ENCODE results near the gene IGF2BP3. TPM values are rescaled to one million over a fixed set of nuclear protein-coding genes. Genes with fewer than 3 reads are reported as not detected.

The IGF2BP3 gene
- total and polyA plus RNA-seq, 4 donors, result 0.08 to 1.6 (median 0.71) TPM; not detected in 1

Other genes with a start within 250 kb of the IGF2BP3 start
- gene GPNMB, start 223.7 kb downstream of the IGF2BP3 start, total RNA-seq, result 100 to 1,000 TPM; 129 to 209 TPM
- 100 to 1,000 TPM in 1 of 2 donors, 10 to 100 TPM in 1; 60.2 to 175 TPM for gene GPNMB, start 223.7 kb downstream of the IGF2BP3 start, polyA plus RNA-seq
- 10 to 100 TPM; 32.1 to 43.4 TPM for gene MALSU1, start 171.2 kb downstream of the IGF2BP3 start, total RNA-seq
- 10 to 100 TPM; 26.4 to 41.5 TPM for gene MALSU1, start 171.2 kb downstream of the IGF2BP3 start, polyA plus RNA-seq
- 10 to 100 TPM; 74.9 to 98.7 TPM for gene TRA2A, start 61.5 kb upstream of the IGF2BP3 start, total RNA-seq
- 10 to 100 TPM; 36.3 to 56.6 TPM for gene TRA2A, start 61.5 kb upstream of the IGF2BP3 start, polyA plus RNA-seq
- gene CCDC126, start 126.9 kb upstream of the IGF2BP3 start, total RNA-seq, result 10 to 100 TPM; 10.8 to 14.7 TPM
- 1 to 10 TPM; 6.6 to 8.6 TPM for gene CCDC126, start 126.9 kb upstream of the IGF2BP3 start, polyA plus RNA-seq
- 1 to 10 TPM; 8.5 to 8.7 TPM for gene FAM221A, start 209.7 kb upstream of the IGF2BP3 start, total RNA-seq
- 1 to 10 TPM; 1.8 to 9.8 TPM for gene FAM221A, start 209.7 kb upstream of the IGF2BP3 start, polyA plus RNA-seq
- gene STK31, start 239.7 kb upstream of the IGF2BP3 start, total RNA-seq, result 1 to 10 TPM in 1 of 2 donors, under 1 TPM in 1; 0.94 to 2.2 TPM
- under 1 TPM in 1 of 2 donors, not detected in 1; 0.13 TPM for gene STK31, start 239.7 kb upstream of the IGF2BP3 start, polyA plus RNA-seq

Measured in aorta (tissue), 4 donors.